HG03457 (cell line): ENCODE measurements around the gene ABO.
"Not testable (repeated sequence)": the region's sequence is repeated elsewhere in the genome, so short reads cannot be mapped to it uniquely, and the experiment has no call there.

Experiments used
- ATAC-seq: cut with Tn5 transposase; IDR thresholded peaks from one replicate; pipeline ENCODE4 v1.9.1; 2021; ENCODE audit warnings: moderate number of reproducible peaks; ENCODE audit not compliant: unreplicated experiment

Gene ABO

DNA sequence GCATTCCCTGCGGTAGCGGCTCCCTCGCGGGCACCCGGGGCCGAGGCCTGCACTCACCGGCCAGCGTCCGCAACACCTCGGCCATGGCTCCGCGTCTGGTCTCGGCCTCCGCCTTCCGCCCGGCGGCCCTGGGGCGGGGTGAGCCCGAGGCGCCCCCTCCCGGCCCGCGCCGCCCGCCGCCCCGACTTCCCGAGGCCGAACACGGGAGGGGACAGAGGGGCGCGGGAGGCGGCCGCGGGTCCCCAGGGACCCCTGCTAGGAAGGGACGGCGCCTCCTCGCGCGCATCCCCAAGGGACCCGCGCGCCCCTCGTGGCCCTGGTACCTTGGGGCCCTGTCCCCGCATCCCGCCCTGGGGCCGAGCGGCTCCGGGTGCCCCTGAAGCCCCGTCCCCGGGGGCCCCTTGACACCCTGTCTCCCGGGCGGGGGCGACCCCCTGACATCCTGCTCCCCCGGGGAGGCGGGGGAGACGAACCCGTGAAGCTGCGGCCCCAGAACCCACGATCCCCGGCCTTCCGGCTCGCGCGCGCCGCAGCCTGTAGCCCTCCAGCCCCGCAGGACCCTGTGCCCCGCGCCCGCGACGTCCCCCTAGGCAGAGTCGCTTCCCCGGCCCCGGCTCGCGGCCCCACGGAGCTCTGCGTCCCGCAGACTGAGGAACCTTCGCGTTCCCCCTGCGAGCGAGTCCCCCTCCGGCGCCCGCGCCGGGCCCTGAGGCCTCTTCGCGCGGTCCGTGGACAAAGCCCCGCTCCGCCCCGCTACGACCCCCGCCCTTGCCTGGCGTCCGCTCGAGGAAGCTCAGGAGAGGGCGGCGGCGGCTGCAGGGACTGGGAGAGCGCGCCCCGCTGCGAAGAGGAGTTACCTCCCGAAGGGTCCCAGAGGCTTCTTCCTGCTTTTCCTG is at the start of gene ABO:
TSS of gene ABO (minus strand) at position 97 of the 896 bp plus-strand sequence.
- ATAC-seq = no peak

DNA sequence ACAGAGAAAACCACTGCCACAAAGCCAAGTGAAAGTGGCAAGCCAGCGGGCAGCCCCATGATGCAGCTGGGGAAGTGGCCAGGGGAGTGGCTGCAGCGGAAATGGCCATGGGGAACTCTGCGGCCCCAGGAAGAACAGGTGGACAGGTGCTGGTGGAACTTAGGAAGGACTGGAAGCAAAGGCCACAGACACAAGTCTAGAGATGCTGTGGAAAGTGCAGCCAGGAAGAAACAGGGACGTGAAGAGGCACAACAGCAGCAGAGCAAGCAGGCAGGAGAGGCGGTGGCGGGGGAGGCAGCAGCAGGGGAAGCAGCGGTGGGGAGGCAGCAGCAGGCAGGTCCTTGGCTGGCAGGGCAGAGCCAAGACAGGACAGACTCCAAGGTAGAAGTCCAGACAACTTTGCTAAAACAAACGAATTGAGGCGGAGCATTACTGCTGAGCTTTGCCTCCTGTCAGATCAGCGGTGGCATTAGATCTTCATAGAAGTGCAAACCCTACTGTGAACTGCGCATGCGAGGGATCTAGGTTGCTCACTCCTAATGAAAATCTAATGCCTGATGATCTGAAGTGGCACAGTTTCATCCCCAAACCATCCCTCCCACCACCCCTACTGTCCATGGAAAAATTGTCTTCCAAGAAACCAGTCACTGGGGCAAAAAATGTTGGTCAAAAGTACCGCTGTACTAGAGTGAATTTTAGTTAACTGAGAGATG is 49.1 kb upstream of the ABO start:
- no peak for ATAC-seq

DNA sequence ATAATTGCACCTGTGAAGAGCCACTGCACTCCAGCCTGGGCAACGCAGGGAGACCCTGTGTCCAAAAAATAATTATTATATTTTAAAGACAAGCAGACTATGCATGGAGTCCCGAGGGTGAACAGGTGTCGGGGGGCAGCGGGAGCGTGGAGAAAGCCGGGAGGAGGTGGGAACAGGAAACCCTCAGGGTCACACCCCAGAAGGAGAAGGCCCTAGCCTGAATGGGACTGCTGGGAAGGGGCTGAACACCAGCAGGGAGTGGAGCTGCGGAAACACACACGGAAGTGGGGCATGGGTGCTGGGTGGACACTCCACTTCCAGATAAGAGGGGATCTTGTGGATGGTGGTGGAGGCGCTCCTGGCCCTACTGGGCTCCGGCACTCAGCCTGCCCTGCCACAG is 48.2 kb upstream of the ABO start:
- no peak for ATAC-seq

DNA sequence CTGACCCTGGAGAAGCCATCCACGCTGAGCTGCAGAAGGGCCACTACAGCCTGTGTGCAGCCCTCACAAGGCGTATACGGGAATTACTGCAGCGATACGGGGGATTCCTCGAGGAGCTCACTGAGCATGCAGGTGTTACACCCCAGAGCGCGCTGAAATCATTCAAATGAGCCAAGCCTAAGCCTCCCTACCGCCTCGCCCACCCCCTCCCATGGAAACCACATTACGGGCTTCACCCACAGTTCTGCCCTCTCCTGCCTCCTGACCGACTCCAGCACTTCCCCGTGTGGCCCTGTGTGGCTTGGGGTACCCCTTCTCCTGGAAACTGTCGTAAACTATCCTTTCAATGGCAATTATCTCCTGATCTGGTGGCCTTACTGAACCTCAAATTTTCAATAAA is 47.7 kb upstream of the ABO start:
- no peak for ATAC-seq

DNA sequence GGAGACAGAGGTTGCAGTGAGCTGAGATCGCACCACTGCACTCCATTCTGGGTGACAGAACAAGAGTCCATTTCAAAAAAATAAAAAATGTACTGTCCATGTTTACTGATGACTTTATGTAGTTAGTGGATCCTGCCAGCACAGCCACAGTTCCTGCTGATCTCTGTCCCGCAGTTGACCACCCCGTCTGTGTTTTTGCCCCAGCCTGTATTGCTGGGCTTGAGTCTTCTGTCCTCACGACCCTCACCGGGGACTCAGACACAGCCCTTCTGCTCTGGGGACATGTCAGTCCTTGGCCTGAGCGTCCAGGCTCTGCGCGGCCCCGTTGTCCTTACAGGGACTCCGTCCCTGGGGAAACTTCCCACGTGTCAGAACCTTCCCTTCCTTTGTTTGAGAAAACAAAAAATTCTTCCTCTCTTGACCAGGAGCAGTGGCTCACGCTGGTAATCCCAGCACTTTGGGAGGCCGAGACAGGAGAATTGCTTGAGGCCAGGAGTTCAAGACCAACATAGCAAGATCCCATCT is 46.5 kb upstream of the ABO start:
- no peak for ATAC-seq

DNA sequence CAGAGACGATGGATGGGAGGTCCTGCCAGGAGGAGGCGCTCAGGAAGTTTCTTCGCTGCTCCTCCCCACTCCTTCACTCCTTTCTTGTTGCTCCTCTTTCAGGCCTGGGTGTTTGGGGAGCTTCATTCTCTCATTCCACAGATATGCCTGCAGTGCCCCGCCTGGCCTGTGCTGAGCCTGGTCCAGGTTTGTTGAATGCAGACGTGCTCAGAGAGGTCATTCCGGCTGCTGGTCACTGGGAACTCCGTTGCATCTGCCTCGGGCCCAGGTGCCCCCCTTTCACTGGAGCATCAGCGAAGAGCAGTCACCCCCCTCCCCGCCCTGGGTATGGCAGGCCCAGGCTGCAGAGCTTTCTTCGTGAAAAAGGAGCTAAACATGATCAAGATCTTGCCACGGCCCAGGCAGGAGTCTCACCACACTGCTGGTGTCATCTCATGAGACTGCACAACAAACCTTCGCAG is 45.5 kb upstream of the ABO start:
- ATAC-seq = no peak

DNA sequence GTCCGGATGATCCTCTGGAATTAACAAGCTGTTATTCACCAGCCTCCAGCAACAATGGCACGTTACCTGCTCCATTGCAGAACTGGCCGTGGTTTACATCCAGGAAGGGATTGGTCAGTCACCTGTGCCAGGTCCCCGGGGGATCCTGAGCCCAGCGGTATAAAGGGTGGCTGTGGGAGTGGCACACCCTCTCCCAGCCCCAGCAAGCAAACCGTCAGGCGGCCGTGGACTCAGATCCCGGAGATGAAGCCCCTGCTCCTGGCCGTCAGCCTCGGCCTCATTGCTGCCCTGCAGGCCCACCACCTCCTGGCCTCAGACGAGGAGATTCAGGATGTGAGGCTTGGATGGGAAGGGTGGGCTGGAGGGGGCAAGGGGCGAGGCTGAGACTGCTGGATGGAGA is 42.5 kb upstream of the ABO start:
- not testable (repeated sequence) for ATAC-seq

DNA sequence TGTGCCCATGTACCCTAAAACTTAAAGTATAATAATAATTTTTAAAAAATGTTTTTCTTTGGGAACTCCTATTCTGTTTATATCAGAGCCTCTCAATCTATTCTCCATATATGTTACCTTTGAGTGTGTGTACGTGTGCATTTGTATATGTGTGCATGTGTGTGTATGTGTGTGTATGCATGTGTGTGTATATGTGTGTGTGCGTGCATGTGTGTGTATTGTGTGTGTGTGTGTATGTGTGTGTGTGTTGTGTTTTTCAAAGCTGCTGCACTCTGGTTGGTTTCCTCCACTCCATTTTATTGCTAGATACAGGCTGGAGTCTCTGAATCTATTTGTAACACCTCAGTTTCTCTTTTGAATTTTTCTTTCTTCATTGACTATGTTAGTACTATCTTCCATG is 41.0 kb upstream of the ABO start:
- no peak for ATAC-seq

DNA sequence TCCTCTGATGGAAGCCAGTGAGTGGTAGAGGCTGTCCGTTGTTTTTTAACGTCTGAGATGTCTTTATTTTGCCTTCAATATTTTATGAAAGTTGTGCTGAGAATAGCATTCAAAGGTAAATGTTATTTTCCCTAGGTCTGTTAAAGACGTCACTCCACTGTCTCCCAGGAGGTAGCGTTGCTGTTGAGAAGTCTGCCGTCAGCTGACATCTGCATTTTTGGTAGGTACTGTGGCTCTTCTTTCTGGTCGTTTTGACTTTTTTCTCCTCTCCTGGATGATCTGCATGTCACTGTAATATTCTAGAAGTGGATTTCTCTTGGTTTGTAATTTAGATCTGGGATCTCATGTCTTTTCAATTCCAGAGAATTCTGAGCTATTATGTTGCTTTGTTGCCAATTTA is 34.6 kb upstream of the ABO start:
- ATAC-seq = no peak

DNA sequence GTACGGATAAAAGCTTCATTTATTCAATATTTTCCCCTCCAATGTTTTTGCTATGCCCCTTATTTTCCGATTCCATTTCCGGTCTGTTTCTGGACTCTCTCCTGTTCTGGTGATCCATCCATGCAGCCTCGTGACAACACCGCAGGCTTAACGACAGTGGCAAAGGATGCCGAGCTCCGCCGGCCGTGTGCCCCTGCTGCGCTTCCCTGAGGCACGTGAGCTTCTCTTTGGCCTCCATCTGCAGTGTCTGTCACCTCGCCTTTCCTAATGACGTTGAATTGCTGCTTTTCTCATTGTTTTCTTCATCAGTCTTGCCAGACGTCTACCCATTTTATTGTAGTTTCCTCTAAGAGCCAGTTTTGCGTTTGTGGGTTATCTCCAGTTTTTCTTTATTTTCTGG is 32.3 kb upstream of the ABO start:
- no peak for ATAC-seq

DNA sequence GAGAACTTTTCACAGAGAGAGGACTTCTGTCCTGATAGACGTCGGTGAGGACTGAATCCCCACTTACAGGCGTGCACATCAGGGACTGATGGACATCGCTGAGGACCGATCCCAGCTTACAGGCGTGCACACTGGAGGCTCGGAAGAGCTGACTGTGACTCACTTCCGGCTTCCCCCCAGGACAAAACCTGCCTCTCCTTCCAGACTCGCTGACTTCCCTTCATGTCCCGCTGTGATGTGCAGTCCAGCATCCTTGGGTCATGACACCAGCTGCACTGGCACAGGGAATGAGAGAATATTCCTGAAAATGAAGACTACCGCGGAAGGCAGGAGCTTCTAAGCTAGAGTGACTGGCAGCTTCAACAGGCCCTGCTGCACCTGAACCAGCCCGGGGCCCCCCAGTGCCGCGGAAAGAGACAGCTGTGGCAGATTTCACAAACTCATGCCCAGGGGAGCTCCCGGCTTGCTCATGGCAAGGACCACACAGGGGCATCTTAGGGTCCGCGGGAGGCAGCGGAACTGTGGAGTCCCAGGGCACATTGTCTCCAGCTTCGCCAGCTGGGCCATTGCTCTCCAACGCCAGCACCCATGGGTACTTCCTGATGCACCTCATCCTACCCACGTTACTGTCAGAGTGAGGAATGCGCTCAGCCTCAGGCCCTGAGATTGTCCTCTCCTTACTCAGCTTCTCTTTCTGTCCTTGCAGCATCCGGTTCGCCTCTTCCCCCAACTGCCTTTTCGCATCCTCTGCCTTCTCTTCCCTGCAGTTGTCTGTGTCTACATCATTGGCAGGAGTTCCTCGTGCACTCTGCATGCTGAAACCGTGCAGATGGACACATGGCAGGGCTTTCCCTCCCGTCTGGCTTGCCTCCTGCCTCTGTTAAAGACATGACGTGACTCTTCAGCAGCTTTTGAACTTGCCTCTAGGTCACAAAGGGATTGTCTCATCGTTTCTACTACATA is 31.5 kb upstream of the ABO start:
- ATAC-seq = no peak

DNA sequence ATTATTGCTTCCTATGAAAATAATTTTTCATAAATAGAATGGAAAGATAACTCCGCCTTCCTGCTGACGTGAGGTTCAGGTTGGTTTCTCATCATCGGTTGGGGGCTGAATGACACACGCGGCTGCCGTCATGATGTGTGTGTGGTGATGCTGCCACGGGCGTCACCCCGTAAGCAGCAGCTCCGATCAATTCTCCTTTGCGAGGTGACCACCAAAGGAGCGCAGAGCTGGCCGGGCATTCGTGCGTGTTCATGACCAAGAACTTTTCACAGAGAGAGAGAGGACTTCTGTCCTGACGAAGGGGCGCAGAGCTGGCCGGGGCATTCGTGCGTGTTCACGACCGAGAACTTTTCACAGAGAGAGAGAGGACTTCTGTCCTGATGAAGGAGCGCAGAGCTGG is 30.7 kb upstream of the ABO start:
- ATAC-seq = no peak

DNA sequence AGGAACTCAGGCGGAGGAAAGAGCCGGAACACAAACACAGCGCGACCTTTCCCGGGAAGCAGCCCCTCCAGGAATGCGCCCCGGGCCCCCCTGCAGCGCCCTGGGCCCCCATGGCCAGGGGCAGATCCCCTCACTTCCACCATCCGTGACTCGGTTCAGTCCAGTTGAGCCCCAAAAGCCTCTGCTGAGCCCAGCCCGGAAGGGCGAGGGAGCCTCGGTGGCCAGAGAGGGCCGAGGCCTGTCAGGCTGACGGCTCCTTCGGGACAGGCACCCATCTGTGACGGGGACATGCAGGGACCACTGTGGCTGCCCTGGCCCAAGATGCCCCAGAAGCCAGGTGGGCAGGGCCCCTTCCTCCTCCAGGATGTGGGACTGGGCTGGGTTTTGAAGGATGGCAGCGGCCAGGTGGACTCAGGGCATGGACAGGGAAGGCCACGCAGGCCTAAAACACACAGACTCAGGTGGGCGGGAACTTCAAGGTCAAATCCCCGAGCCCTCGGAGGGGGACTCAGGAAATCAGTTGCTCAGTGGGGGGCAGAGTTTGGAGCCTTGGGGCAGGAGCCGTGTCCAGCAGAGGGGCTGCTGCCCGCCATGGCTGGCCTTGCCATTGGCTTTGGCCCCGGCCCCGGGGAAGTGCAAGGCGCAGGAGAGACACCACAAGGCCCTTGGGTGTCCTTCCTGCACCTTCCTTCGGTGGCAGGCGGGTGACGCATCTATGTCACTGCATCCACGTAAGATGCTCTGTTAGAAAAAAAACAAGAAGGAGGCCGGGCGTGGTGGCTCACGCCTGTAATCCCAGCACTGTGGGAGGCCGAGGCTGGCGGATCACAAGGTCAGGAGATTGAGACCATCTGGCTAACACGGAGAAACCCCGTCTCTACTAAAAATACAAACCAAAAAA is 29.7 kb upstream of the ABO start:
- ATAC-seq = no peak

DNA sequence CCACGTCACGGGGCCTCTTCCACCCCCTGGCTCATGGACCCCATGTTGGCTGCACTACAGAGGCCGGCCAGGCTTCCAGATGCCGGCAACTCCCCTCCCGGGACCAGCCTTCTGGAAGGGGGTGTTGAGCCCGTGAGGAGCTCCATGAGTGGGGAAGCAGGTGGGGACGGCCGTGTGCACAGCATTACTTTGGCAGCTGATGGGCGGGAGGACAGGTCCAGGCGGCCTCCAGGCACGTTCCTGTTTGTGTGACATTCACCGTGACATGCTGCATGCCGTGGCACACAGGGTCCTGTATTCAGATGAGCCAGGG is 29.1 kb upstream of the ABO start:
- ATAC-seq = no peak

DNA sequence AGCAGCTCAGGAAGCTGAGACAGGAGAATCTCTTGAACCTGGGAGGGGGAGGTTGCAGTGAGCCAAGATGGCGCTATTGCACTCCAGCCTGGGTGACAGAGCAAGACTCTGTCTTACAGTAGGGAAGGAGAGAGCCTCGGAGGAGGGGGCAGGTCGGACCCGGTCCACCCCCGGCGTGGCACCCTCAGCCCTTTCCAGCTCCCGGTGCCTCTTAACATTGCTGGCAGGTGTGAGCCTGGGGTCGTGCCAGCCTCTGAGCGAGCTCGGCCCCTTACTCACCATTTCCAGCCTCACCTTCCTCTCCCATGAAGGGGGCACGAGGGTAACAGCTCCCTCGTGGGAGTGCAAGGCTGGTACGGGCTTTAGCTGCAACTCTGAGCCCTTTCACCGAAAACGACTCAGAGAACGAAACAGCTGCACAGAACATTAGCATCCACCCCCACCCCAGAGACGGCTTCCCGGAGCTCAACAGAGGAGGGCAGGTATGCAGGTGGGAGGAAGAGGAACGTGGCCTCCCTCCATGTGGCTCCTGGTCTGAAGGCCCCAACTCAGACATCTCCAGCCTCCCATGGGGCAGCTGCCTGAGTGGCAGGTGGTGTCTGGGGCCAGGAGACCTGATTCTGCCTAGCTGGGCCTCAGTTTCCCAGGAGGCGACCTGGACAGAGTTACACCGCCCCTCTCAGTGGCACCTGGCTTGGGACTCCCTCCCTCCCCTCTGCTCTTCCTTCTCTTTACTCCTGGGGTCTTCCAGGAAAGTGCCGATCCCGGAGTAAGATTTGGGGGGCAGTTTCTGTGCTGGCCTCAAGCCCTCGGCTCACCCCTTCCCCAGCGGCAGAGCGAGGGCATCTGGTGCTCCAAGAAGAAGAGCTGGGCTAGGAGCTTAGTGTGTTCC is 28.5 kb upstream of the ABO start:
- no peak for ATAC-seq

DNA sequence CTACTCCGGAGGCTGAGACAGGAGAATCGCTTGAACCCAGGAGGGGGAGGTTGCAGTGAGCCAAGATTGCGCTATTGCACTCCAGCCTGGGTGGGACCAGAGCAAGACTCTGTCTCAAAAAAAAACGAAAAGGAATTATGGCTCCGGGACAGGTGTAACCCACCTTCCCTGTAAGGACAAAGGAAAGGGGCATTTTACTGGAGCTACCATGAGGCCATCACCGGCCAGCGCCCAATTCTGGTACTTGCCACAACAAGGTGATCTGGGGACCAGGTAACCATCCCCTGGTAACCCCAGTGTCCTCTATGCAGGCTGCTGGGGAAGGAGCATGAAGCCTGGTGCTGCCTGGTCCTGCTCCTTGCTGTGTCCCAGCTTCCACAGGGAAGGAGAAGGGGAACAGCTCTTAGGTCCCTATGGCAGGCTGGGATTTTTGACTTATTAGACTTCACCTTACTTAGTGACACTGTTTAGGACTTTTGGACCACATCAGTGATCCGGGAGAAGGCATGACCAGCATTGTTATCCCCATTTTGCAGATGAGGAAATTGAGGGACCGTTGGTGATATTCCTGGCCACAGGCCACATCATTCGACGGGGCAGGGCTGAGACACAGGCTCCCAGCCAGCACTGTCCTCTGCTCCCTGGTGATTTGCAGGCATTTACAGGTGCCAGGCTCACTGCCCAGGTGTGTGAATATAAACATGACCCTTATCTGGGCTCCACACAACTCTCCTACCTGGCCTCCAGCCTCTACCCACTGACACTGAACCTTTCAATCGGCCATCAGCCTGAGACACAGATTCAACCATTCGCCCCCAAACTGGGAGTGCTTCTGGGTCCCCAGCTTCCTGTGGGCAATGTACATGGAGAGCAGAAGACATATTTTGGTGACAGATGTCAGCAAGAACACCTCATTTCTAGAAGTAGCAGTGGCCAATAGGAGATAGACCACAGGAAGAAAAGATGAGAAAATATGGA is 26.5 kb upstream of the ABO start:
- no peak for ATAC-seq

DNA sequence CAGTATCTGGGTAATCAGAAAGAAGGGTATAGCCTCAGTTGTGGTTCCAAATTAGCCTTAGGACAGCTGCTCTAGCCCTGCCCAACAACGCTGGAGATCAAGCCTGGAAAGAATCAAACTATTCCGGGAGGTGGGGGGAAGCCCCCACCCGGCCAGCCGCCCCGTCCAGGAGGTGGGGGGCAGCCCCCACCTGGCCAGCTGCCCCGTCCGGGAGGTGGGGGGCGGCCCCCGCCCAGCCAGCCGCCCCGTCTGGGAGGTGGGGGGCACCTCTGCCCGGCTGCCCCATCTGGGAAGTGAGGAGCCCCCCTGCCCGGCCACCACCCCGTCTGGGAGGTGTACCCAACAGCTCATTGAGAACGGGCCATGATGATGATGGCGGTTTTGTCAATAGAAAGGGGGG is 25.0 kb upstream of the ABO start:
- not testable (repeated sequence) for ATAC-seq

DNA sequence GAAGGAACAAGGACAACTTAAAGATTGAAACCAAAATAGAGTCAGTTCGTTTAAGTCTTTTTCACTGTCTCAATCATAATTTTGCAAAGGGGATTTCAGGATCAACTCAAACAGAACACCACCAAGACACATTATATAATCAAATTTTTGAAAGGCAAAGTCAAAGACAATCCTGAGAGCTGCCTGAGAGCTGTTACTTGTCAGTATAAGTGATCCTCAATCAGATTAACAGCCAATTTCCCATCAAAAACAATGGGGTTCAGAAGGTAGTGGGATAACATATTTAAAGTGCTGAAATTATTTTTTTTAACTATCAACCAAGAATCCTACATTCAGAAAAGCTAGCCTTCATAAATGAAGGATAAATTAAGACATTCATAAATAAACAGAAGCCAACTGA is 19.3 kb upstream of the ABO start:
- ATAC-seq = no peak
